ENCODE measurements around the gene FPR2. TPM values are rescaled to one million over a fixed set of nuclear protein-coding genes. Genes with fewer than 3 reads are reported as not detected.

FPR2 gene
- polyA plus RNA-seq, 1 donor from 2014 or later, result not detected

- Histone ChIP-seq H2AFZ (ENCODE audit: low read depth, low read length) (no peak overlapping the region), H3K36me3 (ENCODE audit: insufficient read depth, low read length) (no peaks in the 10 kb centered on the region), H3K4me3 (ENCODE audit: low read length) (no peak overlapping the region), H3K27me3 (ENCODE audit: insufficient read depth, low read depth, low read length) (peaks cover 2% of the 10 kb centered on the region), H3K9me2 (ENCODE audit: insufficient read depth, low read length) (no peaks in the 10 kb centered on the region), H3K9me3 (ENCODE audit: low read length) (no peaks in the 10 kb centered on the region), H3K79me2 (replicated peaks; ENCODE audit: insufficient read depth, low read length) (no peaks in the 10 kb centered on the region), H4K20me1 (ENCODE audit: insufficient read depth) (no peaks in the 10 kb centered on the region), H3K9ac (ENCODE audit: low read length) (no peak overlapping the region), H3K4me2 (ENCODE audit: low read length) (no peak overlapping the region), H3F3A (ENCODE audit: insufficient read depth, low read length, poor library complexity, severe bottlenecking) (no peaks in the 10 kb centered on the region), H3K27ac (ENCODE audit: low read length) (no peak overlapping the region)
- TF ChIP-seq RAD21 (conservative IDR thresholded peaks at IDR 0.05) (no peak), EZH2 (IDR thresholded peaks at IDR 0.05; ENCODE audit: borderline replicate concordance, insufficient read depth, low read length, poor library complexity, severe bottlenecking) (no peak), EP300 (conservative IDR thresholded peaks at IDR 0.05; ENCODE audit: poor library complexity, severe bottlenecking) (no peak), SMC3 (conservative IDR thresholded peaks at IDR 0.05; ENCODE audit: poor library complexity) (no peak), TAF1 (IDR thresholded peaks at IDR 0.05; ENCODE audit: low read depth) (no peak), POLR2AphosphoS5 (IDR thresholded peaks at IDR 0.05) (no peak), MXI1 (conservative IDR thresholded peaks at IDR 0.05; ENCODE audit: poor library complexity, severe bottlenecking) (no peak)
- TF ChIP-seq, protein P1, sequence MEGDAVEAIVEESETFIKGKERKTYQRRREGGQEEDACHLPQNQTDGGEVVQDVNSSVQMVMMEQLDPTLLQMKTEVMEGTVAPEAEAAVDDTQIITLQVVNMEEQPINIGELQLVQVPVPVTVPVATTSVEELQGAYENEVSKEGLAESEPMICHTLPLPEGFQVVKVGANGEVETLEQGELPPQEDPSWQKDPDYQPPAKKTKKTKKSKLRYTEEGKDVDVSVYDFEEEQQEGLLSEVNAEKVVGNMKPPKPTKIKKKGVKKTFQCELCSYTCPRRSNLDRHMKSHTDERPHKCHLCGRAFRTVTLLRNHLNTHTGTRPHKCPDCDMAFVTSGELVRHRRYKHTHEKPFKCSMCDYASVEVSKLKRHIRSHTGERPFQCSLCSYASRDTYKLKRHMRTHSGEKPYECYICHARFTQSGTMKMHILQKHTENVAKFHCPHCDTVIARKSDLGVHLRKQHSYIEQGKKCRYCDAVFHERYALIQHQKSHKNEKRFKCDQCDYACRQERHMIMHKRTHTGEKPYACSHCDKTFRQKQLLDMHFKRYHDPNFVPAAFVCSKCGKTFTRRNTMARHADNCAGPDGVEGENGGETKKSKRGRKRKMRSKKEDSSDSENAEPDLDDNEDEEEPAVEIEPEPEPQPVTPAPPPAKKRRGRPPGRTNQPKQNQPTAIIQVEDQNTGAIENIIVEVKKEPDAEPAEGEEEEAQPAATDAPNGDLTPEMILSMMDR (IDR thresholded peaks at IDR 0.05; ENCODE audit: poor library complexity, severe bottlenecking), result no peak
- TF ChIP-seq, protein P2, sequence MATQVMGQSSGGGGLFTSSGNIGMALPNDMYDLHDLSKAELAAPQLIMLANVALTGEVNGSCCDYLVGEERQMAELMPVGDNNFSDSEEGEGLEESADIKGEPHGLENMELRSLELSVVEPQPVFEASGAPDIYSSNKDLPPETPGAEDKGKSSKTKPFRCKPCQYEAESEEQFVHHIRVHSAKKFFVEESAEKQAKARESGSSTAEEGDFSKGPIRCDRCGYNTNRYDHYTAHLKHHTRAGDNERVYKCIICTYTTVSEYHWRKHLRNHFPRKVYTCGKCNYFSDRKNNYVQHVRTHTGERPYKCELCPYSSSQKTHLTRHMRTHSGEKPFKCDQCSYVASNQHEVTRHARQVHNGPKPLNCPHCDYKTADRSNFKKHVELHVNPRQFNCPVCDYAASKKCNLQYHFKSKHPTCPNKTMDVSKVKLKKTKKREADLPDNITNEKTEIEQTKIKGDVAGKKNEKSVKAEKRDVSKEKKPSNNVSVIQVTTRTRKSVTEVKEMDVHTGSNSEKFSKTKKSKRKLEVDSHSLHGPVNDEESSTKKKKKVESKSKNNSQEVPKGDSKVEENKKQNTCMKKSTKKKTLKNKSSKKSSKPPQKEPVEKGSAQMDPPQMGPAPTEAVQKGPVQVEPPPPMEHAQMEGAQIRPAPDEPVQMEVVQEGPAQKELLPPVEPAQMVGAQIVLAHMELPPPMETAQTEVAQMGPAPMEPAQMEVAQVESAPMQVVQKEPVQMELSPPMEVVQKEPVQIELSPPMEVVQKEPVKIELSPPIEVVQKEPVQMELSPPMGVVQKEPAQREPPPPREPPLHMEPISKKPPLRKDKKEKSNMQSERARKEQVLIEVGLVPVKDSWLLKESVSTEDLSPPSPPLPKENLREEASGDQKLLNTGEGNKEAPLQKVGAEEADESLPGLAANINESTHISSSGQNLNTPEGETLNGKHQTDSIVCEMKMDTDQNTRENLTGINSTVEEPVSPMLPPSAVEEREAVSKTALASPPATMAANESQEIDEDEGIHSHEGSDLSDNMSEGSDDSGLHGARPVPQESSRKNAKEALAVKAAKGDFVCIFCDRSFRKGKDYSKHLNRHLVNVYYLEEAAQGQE (IDR thresholded peaks at IDR 0.05; ENCODE audit: borderline replicate concordance), result no peak
Measured at GRCh38 chr19:51726049-51726448, 34.9 kb upstream of the FPR2 start.

- no peak overlapping the region for H2AFZ ChIP-seq (ENCODE audit: low read depth, low read length)
- no peaks in the 10 kb centered on the region for H4K20me1 ChIP-seq (ENCODE audit: insufficient read depth)
- no peaks in the 10 kb centered on the region for H3K36me3 ChIP-seq (ENCODE audit: insufficient read depth, low read length)
- H3K79me2 ChIP-seq (replicated peaks; ENCODE audit: insufficient read depth, low read length), result no peaks in the 10 kb centered on the region
- no peak overlapping the region for H3K9ac ChIP-seq (ENCODE audit: low read length)
- no peaks in the 10 kb centered on the region for H3K27me3 ChIP-seq (ENCODE audit: insufficient read depth, low read depth, low read length)
- H3K4me3 ChIP-seq (ENCODE audit: low read length), result no peak overlapping the region
- H3K4me2 ChIP-seq (ENCODE audit: low read length), result no peak overlapping the region
- no peaks in the 10 kb centered on the region for H3K9me2 ChIP-seq (ENCODE audit: insufficient read depth, low read length)
- H3K27ac ChIP-seq (ENCODE audit: low read length), result no peak overlapping the region
- no peaks in the 10 kb centered on the region for H3K9me3 ChIP-seq (ENCODE audit: low read length)
- no peaks in the 10 kb centered on the region for H3F3A ChIP-seq (ENCODE audit: insufficient read depth, low read length, poor library complexity, severe bottlenecking)
- TF ChIP-seq SMC3 (conservative IDR thresholded peaks at IDR 0.05; ENCODE audit: poor library complexity) (no peak), RAD21 (conservative IDR thresholded peaks at IDR 0.05) (no peak), POLR2AphosphoS5 (IDR thresholded peaks at IDR 0.05) (no peak)
- TF ChIP-seq, protein P1 (IDR thresholded peaks at IDR 0.05; ENCODE audit: poor library complexity, severe bottlenecking), result no peak
Measured at GRCh38 chr19:51727349-51727880, 33.6 kb upstream of the FPR2 start.
